Suprapubic skin (tissue), 4 donors: ENCODE measurements around the gene FUT1.

Source experiments
- CTCF ChIP-seq, 2 donors: fragments of 200-600 bp in 1 of 2; fragments of 450-650 bp in 1 of 2; sonication (generic) in 1 of 2; IDR thresholded peaks; one replicate each; pipeline ENCODE4 v1.5.1; 2016 to 2019; ENCODE audit warnings: antibody characterized with exemption in 2 of 2, mild to moderate bottlenecking in 1 of 2, moderate library complexity in 1 of 2
- POLR2A ChIP-seq, 2 donors: fragments of 450-650 bp; IDR thresholded peaks; one replicate each; pipeline ENCODE4 v1.6.1; 2017; ENCODE audit warnings: antibody characterized with exemption in 2 of 2, mild to moderate bottlenecking in 2 of 2, moderate library complexity in 2 of 2
- POLR2AphosphoS5 ChIP-seq, 3 donors: sonication (generic); formaldehyde crosslinking; IDR thresholded peaks; one replicate each; pipeline ENCODE4 v1.6.1; 2017; ENCODE audit warnings: antibody characterized with exemption in 3 of 3

GRCh38 chr19:48797103-48797502 lies 44.7 kb upstream of the FUT1 start:
- TF ChIP-seq CTCF (IDR thresholded peaks at IDR 0.05): no peak
- no peak for TF ChIP-seq POLR2A (IDR thresholded peaks at IDR 0.05)
- no peak for TF ChIP-seq POLR2AphosphoS5 (IDR thresholded peaks at IDR 0.05)
